Activated CD8-positive, alpha-beta T cell treated with anti-CD3 and anti-CD28 coated beads for 36 hours (primary cell): ENCODE results near the gene LPP. TPM values are rescaled to one million over a fixed set of nuclear protein-coding genes. Genes with fewer than 3 reads are reported as not detected.

Experiments
- ATAC-seq: fragments of 200-7000 bp; cut with Tn5 transposase; one replicate; pipeline ENCODE4 v1.10.0; 2021; ENCODE audit warnings: mild to moderate bottlenecking, moderate library complexity
- CTCF ChIA-PET: fragments of 350-600 bp; sonication (Branson Sonifier 250); formaldehyde crosslinking; loops from one replicate; lab custom pipeline; 2021; ENCODE audit warnings: antibody characterized with exemption; lab: Charles Lee
- POLR2A ChIA-PET: fragments of 350-600 bp; sonication (Branson Sonifier 250); formaldehyde crosslinking; loops from one replicate; lab custom pipeline; 2021; ENCODE audit warnings: antibody characterized with exemption; lab: Charles Lee
- DNase-seq: peaks from one replicate; pipeline ENCODE4 v3.0.0-alpha.2; 2020
- H3K27ac Mint-ChIP-seq: one replicate; pipeline ENCODE4 v1.8.0; 2021; ENCODE audit warnings: mild to moderate bottlenecking, mixed read lengths
- H3K27me3 Mint-ChIP-seq: one replicate; pipeline ENCODE4 v1.8.0; 2021; ENCODE audit warnings: mixed read lengths
- H3K36me3 Mint-ChIP-seq: one replicate; pipeline ENCODE4 v1.8.0; 2021; ENCODE audit warnings: low read depth, mixed read lengths
- H3K4me1 Mint-ChIP-seq: one replicate; pipeline ENCODE4 v1.8.0; 2021; ENCODE audit warnings: low read depth, mixed read lengths
- H3K4me3 Mint-ChIP-seq: one replicate; pipeline ENCODE4 v1.8.0; 2021; ENCODE audit warnings: mild to moderate bottlenecking, moderate library complexity, mixed read lengths
- H3K9me3 Mint-ChIP-seq: one replicate; pipeline ENCODE4 v1.8.0; 2021; ENCODE audit warnings: mixed read lengths
- CTCF ChIP-seq: fragments of 200-600 bp; IDR thresholded peaks from one replicate; pipeline ENCODE4 v1.8.0; 2022; ENCODE audit warnings: antibody characterized with exemption, mild to moderate bottlenecking
- intact Hi-C: fragments of 100-400 bp; cut with micrococcal nuclease; formaldehyde crosslinking; loops from one replicate; pipeline ENCODE4 v1.10.0; 2022
- total RNA-seq, 2 experiments: library from RNA; stranded (reverse); gene quantifications; one replicate each; pipeline ENCODE4 v1.2.3, GENCODE V29; 2021

LPP gene
- total RNA-seq, 2 experiments from 2014 or later = 16.4 to 22.6 TPM

- ChIA-PET CTCF (interaction anchor here (0.6 to 2.0 kb wide), 3 partner anchors 11 to 359 kb away, joined by 3 to 4 read pairs (median 4); no protein-coding TSS in a partner anchor), POLR2A (no interaction called here)
- Mint-ChIP-seq H3K9me3 (no peaks in the 10 kb centered on the region), H3K27me3 (no peaks in the 10 kb centered on the region), H3K36me3 (no peaks in the 10 kb centered on the region), H3K4me1 (peaks cover 9% of the 10 kb centered on the region), H3K27ac (no peak overlapping the region), H3K4me3 (no peak overlapping the region)
- ATAC-seq (no peak), DNase-seq (no peak)
- intact Hi-C loops = no loop called here
- TF ChIP-seq CTCF = no peak
Observed at GRCh38 chr3:188595890-188596376, 442.0 kb downstream of the LPP start.

- Mint-ChIP-seq H3K9me3 (no peaks in the 10 kb centered on the region), H3K4me1 (peaks cover 6% of the 10 kb centered on the region), H3K27ac (no peak overlapping the region), H3K27me3 (no peaks in the 10 kb centered on the region), H3K4me3 (no peak overlapping the region), H3K36me3 (no peaks in the 10 kb centered on the region)
- TF ChIP-seq CTCF = no peak
- POLR2A ChIA-PET = no interaction called here
- no peak for DNase-seq
- ATAC-seq = no peak
- intact Hi-C loops = no loop called here
- CTCF ChIA-PET = no interaction called here
Observed at GRCh38 chr3:188598894-188599293, 444.9 kb downstream of the LPP start.

GRCh38 chr3:188602111-188602510 is 448.2 kb downstream of the LPP start:
- Mint-ChIP-seq H3K4me1 (peaks cover 8% of the 10 kb centered on the region), H3K27ac (no peak overlapping the region), H3K27me3 (no peaks in the 10 kb centered on the region), H3K4me3 (no peak overlapping the region), H3K36me3 (no peaks in the 10 kb centered on the region), H3K9me3 (no peaks in the 10 kb centered on the region)
- ATAC-seq (no peak), DNase-seq (no peak)
- TF ChIP-seq CTCF = no peak
- CTCF ChIA-PET = no interaction called here
- POLR2A ChIA-PET = no interaction called here
- intact Hi-C loops = no loop called here

GRCh38 chr3:188602620-188603019 is 448.7 kb downstream of the LPP start:
- DNase-seq (no peak), ATAC-seq (no peak)
- POLR2A ChIA-PET = no interaction called here
- peaks cover 8% of the 10 kb centered on the region for H3K4me1 Mint-ChIP-seq
- CTCF ChIA-PET = no interaction called here
- H3K36me3 Mint-ChIP-seq = no peaks in the 10 kb centered on the region
- no peak for TF ChIP-seq CTCF
- no peaks in the 10 kb centered on the region for H3K27me3 Mint-ChIP-seq
- H3K9me3 Mint-ChIP-seq = no peaks in the 10 kb centered on the region
- intact Hi-C loops = no loop called here
- no peak overlapping the region for H3K27ac Mint-ChIP-seq
- no peak overlapping the region for H3K4me3 Mint-ChIP-seq

- POLR2A ChIA-PET = no interaction called here
- Mint-ChIP-seq H3K9me3 (peaks cover 9% of the 10 kb centered on the region), H3K27me3 (no peaks in the 10 kb centered on the region), H3K4me1 (peaks cover 12% of the 10 kb centered on the region), H3K4me3 (no peak overlapping the region), H3K36me3 (peaks cover 11% of the 10 kb centered on the region), H3K27ac (no peak overlapping the region)
- intact Hi-C loops = no loop called here
- ATAC-seq (no peak), DNase-seq (no peak)
- CTCF ChIA-PET = no interaction called here
- TF ChIP-seq CTCF = no peak
Observed at GRCh38 chr3:188604651-188605050, 450.7 kb downstream of the LPP start.
